GM18502 (cell line): ENCODE measurements around the gene EIPR1.
"Not testable (repeated sequence)": the region's sequence is repeated elsewhere in the genome, so short reads cannot be mapped to it uniquely, and the experiment has no call there.

Experiments used
- ATAC-seq: cut with Tn5 transposase; IDR thresholded peaks from one replicate; pipeline ENCODE4 v1.9.1; 2021; ENCODE audit warnings: mild to moderate bottlenecking; ENCODE audit not compliant: unreplicated experiment, poor library complexity

Gene EIPR1

DNA sequence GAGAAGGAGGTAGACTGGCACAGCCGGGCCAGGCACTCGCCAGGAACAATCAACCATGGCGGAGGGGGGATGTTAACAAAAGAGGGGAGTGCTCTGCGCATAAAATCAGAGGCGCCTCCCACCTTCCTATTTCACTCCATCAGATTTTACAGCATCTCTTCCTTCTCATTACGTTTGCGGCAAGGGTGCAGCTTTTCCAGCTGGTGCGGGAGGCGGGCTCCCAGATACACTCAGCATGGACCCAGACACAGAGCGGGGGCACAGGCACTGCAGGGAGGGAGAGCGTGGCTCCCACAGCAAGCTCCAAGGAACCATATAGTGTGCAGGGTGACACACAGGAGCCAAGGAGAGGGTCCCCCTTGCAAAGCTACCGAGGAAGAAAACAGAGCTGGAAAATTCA is 176.3 kb downstream of the EIPR1 start:
- no peak for ATAC-seq

GRCh38 chr2:3200420-3200939 is 177.1 kb downstream of the EIPR1 start:
- no peak for ATAC-seq

- no peak for ATAC-seq
Measured at GRCh38 chr2:3199627-3200345, 177.8 kb downstream of the EIPR1 start.

DNA sequence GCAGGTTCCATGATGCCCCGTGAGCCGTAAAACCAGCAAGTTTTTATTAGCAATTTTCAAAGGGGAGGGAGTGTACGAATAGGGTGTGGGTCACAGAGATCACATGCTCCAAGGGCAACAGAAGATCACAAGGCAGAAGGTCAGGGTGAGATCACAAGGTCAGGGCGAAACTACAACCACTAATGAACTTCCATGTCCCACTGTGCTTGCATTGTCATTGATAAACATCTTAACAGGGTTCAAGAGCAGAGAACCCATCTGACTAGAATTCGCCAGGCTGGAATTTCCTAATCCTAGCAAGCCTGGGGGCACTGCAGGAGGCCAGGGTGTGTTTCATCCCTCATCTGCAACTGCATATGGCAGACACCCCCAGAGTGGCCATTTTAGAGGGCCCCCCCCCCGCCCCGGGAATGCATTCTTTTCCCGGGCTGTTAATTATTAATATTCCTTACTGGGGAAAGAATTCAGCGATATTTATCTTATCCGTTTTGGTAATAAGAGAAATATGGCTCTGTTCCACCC is 178.9 kb downstream of the EIPR1 start:
- ATAC-seq = not testable (repeated sequence)

DNA sequence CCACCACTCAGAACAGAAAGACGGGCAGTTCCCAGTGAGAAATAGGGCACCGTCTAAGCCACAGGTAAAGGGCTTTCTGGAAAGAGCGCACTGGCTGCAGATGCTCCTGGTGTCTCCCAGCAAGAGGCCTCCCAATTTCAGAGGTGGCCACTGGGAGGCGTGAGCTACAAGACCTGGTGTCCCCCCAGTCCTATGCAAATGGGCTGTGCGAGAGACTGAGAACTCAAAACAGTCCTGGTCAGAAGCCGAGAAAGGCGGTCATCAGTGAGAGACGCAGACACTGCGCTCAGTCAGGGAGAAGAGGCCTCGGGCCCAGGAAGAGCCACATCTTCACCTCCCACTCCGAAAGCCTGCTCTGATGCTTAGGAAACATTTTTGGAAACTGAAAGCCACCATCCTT is 179.5 kb downstream of the EIPR1 start:
- peak; percentile 86 for ATAC-seq

- ATAC-seq = no peak
Measured at GRCh38 chr2:3197308-3197707, 180.3 kb downstream of the EIPR1 start.

GRCh38 chr2:3196716-3197115 is 180.9 kb downstream of the EIPR1 start:
- no peak for ATAC-seq

DNA sequence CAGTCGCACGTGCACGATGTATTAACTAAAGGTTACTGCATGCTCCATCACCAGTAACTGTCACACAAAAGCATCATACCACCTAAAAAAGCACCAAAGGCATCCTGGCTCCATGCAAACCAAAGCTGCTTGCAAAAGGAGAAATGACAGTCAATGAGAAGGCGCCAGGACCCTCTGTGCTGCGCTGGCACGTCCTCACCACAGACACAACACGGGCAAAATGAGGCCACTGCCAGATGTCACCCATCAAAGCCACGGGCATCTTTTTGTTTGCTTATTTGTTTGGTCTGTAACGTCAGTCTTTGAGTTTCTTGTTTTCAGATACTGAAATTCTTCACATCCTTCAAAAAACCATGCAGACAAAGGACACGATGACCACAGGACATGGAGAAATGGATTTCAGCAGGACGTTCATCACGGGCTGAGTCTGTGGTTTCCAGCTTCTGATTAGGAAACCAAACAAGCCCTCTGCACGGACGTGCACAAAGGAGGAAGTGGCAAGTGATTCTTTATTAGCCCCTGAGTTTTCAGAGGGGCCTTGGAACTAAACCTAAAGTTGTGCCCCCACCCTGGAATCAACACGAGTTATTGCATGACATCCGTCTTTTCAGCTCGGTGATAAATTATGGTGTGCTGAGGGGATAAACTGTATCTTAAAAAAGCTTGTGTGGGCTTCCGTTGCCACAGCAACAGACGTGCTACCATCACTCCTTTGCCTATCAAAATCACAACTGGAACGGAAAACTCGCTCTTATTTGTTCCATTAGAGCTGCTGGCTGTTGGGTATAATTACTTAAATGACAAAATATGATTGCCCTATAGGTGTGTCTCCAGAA is 181.8 kb downstream of the EIPR1 start:
- no peak for ATAC-seq

- ATAC-seq = no peak
Measured at GRCh38 chr2:3194828-3195227, 182.8 kb downstream of the EIPR1 start.

DNA sequence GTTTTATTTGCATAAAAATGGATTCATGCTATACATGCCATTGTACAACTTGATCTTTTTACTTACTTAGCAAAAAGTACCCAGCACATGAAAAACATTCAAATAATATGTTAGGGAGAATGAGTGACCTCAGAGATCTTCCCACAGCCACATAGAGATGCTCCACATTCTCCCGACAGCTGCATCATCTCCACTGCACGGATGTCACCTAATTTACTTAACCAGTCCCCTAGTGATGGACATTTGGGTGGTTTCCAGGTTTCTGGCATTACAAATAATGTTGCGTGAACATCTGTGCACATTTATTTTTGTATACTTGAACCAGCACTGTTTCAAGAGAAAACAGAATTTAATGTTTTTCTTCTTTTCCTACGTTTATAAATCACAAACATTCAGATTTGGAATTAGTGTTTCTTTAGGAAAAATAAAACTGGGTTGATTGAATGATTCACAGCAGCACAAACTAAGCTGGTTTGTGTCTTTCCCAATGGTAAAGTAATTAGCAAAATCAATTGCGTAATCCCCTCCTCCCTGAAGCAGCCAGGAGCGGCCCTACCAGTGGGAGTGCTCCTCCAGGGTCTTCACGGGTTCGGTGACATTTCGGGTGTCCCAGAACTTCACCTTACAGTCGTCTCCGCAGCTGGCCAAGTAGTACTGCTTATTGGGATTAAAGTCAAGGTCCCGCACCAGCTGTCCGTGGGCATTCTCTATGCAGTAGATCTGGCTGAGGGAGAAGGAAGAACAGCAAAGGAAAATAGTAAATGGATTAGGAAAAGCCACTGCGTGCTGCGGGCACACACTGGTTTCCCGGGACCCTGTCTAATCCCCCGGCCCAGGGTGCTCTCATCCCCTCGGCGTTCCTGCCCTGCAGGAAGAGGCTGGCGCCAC is 183.9 kb downstream of the EIPR1 start:
- no peak for ATAC-seq

DNA sequence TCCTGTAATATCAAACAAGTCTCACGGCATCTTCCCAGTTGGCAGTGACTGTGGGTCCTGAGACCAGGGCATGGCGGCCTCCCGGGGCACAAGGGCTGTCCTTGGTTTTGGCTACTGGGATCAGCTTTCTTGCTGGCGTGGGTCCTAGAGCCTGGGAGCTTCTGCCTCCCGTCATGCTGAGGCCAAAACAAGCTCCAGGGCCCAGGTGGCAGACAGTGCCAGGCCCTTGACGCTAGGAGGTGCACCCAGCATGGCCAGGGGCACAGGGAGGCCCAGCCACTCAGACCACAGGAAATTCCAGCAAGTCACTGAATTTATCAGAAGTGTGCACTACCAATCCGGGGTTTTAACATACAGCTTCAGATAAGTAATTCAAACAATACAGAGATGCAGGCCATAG is 184.7 kb downstream of the EIPR1 start:
- no peak for ATAC-seq

DNA sequence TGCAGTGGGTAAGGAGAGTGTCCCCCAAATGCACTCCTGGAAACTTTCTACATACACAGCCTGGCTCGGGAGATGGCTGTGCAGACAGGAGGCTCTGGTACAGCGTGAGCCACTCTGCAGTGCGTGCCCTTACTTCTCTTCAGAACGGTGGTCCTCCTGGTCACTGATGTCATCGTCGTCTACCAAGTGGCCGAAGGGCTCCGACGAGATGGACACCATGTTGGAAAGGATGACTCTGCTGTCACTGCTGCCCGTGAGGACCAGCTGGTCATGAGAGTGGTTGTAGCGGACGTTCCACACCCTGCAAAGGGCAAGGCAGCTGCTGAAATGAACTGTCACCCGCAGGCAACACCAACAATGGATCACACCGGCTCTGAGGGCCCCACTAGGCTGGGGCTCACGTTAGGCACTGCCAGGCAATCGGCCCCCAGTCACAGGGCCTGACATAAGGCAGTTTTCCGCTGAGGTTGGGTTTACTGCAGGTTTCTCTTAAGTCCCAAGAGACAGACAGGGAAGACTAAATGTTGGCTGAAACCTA is 185.3 kb downstream of the EIPR1 start:
- no peak for ATAC-seq

DNA sequence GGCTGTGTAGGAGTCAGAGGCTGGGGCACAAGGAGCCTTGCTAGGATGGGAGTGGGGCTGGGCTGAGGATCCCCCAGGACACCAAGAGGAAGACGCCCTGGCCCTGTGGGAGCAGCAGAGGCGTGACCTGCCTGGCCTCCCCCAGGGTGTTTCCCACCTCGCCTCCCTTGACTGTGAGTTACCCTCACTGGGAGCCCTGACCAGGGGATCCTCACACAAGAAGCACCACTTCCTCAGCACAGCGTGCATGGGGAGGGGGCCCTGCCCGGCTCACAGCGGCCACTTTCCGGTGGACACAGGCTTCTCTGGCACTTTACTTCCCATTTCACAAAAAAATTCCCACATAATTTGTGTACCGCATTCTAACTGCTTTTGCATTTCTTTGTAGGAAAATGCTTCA is 187.7 kb downstream of the EIPR1 start:
- no peak for ATAC-seq

- no peak for ATAC-seq
Measured at GRCh38 chr2:3189076-3189591, 188.5 kb downstream of the EIPR1 start.

GRCh38 chr2:3188405-3188946 is 189.1 kb downstream of the EIPR1 start:
- no peak for ATAC-seq

DNA sequence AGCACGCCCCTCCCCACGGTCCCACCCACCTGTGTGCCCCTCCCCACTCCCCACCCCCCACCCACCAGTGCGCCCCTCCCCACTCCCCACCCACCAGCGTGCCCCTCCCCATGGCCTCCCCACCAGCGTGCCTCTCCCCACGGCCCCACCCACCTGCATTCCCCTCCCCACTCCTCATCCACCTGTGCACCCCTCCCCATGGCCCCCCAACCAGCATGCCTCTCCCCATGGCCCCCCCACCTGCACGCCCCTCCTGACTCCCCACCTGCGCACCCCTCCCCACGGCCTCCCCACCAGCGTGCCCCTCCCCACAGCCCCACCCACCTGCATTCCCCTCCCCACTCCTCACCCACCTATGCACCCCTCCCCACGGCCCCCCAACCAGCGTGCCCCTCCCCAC is 190.2 kb downstream of the EIPR1 start:
- ATAC-seq = no peak

DNA sequence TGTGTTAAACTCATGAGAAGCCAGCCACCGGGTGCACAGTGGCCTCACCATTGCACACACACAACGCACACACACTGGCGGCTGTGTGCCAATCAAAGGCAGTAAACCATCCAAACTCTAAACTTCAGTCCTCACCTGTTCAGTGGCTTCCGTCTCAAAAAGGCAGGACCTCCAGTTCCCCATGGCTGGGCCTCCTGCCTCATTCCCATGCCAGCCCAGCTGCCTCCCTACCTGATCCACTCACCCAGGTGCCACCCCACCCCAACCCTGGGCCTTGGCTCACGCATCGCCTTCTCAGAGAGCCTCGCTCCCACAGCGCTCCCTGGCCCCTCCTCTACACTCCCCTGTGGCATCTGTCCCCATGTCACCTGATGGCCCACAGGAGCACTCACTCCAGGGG is 190.9 kb downstream of the EIPR1 start:
- ATAC-seq = no peak

DNA sequence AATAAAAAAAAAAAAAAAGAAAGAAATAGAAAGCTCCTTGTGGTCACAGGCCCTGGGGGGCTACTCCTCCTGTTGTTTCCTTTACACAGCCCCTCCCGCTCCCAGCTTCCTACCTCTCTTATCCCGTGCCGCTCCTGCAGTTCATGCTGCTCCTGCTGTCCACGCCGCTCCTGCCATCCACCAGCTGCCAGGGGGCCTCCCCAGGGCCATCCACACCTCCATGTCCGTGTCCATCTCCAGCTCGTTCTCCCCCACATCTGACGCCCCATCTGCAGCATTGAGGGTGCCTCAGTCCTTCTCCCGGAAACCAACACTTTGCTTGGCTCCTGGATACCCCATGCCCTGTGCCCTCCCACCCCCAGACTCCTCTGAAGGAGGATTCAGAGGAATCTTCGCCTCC is 191.7 kb downstream of the EIPR1 start:
- ATAC-seq = no peak

DNA sequence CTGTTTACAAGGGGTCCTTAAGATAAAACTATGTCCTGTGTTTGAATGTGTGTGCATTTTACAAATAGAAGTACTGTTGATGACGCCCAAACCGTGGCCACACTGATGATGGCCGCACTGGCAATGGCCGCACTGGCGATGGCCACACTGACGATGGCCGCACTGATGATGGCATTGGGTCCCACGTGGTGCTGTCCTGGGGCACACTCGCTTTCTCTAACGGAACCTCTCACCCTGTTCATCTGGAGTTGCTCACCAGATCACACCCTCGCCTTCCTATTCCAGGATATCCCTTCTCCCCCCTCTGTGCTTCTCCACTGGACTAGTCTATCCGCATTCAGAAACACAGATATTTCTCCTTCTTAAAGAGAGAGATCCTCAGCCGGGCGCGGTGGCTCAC is 192.4 kb downstream of the EIPR1 start:
- no peak for ATAC-seq

- ATAC-seq = no peak
Measured at GRCh38 chr2:3184167-3184566, 193.5 kb downstream of the EIPR1 start.
